ENCODE results near the gene PRL. TPM values are rescaled to one million over a fixed set of nuclear protein-coding genes. Genes with fewer than 3 reads are reported as not detected.

Gene PRL
- total RNA-seq, 1 experiment from 2014 or later = 2.1 TPM

DNA sequence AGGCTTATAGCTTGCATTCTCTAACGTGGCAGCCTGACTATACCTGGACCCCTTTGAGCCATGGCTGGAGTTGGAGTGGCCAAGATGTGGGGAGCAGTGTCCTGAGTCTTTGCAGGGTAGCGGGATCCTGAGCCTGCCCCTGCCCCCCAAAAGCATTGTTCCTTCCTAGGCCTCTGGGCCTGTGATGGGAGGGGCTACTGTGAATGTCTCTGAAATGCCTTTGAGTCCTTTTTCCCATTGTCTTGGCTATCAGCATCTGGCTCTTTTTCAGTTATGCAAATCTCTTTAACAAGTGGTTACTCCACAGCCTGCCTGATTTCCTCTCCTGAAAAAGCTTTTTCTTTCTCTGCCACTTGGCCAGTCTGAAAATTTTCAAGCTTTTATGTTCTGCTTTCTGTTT lies 17.0 kb upstream of the PRL start:
- no peaks in the 10 kb centered on the region for H3K27me3 ChIP-seq
- no peak for DNase-seq
- no peak overlapping the region for H3K27ac ChIP-seq
- H3K36me3 ChIP-seq = no peaks in the 10 kb centered on the region
- no peaks in the 10 kb centered on the region for H3K9me3 ChIP-seq (replicated peaks)
- H3K4me1 ChIP-seq = no peaks in the 10 kb centered on the region
- no peak overlapping the region for H3K4me3 ChIP-seq

DNA sequence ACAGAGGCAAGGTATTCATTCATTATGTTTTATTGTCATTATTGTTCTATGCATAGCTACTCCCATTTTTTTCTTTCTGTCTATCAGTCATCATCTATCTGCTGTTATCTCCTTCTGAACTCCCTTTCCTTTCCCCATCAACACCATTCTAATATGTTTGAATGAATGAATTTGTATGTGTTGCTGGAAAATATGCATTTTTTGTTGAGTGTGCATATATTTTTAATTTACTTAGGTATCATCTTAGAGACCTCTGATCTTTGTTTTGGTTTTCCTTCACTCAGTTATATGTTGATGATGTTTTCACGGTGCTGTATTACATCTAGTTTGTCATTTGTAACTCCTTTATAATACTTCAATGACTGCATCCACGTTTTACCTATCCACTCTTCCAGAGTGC lies 12.1 kb upstream of the PRL start:
- Histone ChIP-seq H3K4me1 (peaks cover 6% of the 10 kb centered on the region), H3K9me3 (replicated peaks) (no peaks in the 10 kb centered on the region), H3K36me3 (no peaks in the 10 kb centered on the region), H3K27ac (no peak overlapping the region), H3K27me3 (no peaks in the 10 kb centered on the region), H3K4me3 (no peak overlapping the region)
- no peak for DNase-seq

DNA sequence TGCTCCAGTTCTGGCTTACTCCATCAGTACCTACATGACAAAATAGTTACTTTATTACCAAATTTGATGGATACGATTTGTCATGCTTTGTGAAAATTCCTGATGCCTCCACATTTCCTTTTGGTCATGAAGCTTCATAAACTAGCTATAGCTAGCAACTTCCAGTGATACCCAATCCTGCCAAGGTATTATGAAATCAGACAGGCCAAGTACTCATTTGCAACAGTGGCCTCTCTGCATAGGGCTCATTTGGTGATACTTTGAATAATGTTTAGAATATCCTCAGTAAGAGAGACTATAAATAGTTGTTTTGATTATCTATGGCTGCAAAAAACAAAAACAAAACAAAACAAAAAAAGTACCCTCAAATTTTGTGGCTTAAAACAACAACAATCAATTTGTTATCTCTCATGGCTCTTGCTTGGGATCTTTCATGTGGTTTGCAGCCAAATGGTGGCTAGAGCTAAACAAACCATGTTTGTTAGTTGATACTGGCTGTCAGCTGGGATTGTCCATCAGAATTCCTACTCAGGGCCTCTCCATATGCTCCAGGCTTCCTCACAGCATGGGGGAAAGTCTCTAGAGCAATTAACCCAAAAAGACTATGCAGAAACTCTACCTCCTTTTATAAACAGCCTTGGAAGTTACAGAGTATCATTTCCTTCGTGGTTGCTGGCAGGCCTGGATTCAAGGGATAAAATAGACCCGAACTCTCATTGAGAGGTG lies 10.1 kb upstream of the PRL start:
- no peak overlapping the region for H3K27ac ChIP-seq
- H3K36me3 ChIP-seq = no peaks in the 10 kb centered on the region
- no peaks in the 10 kb centered on the region for H3K27me3 ChIP-seq
- H3K4me1 ChIP-seq = peaks cover 6% of the 10 kb centered on the region
- H3K9me3 ChIP-seq (replicated peaks) = no peaks in the 10 kb centered on the region
- H3K4me3 ChIP-seq = no peak overlapping the region
- peak; percentile 81 to 89 for DNase-seq

DNA sequence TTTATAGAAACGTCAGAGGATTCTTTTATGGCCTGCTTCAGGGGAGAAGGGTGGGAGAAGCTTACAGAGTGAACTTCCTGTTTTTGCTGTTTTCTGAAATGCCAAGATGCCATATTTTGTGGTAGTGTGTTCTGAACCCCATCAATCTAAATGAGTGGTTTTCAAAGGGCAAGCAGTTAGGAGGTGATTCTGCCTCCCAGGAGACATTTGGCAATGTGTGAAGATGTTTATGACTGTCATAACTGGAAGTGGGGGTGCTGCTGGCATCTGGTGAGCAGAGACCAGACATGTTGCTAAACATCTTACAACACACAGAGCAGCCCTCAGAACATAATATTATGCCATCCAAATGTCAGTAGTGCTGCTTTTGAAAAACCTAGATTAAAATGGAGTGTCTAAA lies 6.0 kb upstream of the PRL start:
- DNase-seq = no peak

DNA sequence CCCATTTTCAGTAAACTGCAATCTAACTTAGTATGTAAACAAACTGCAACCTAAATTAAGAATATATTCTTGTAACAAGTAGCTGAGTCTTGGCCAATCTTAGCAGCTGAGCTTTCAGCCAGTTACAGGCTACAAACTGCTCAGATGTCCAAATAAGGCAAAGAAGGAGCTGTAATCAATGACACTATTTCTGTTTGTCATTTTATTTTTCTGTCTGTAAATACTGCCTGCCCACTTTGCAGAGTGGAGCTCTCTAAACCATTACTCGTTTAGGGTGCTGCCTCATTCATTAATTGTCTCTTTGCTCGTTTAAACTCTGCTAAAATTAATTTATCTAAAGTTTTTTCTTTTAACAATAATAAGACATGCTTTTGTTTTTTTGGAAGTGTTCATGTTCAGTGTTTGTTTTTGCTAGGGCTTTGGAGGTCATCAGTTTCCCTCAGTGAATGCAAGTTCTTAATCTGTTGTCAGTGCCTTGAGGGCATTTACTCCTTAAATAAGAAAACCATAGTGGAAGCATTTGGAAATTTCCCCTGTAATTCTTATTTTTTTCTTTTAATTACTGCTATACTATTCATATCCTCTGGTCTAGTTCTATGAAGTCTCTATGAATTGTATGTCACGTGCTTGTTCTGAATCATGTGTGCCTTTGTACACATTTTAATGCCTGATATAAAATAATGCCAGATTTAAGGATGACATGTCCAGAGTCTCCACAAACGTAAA lies 3.6 kb upstream of the PRL start:
- H3K27ac ChIP-seq = no peak overlapping the region

More for the DNA sequence above, 6.0 kb upstream of the PRL start:
- Histone ChIP-seq H3K36me3 (no peaks in the 10 kb centered on the region), H3K4me1 (peaks cover 6% of the 10 kb centered on the region), H3K27ac (no peak overlapping the region), H3K4me3 (no peak overlapping the region), H3K27me3 (no peaks in the 10 kb centered on the region), H3K9me3 (replicated peaks) (no peaks in the 10 kb centered on the region)

DNA sequence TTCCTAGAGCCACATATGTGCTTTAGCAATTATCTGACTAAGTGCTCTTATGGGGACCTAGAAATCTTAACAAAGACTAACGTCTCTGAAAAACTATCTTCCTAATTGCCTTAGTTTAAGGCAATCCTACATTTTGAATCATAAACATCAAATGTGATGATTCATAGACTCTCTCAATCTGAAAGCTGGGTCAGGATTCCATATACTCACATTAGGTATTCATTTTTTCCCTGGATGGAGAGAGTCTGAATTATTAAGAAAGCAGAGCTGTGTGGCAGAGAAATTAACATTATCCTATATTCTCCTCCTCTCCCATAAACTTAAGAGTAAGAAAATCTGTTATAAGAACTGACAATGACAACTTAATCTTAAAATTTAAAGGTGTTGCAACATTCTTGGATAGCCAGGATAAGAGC lies 1.6 kb upstream of the PRL start:
- Histone ChIP-seq H3K27me3 (no peaks in the 10 kb centered on the region), H3K4me1 (no peaks in the 10 kb centered on the region), H3K9me3 (replicated peaks) (no peaks in the 10 kb centered on the region), H3K4me3 (no peak overlapping the region), H3K27ac (no peak overlapping the region), H3K36me3 (no peaks in the 10 kb centered on the region)
- DNase-seq = no peak

More for the DNA sequence above, 3.6 kb upstream of the PRL start:
- no peak overlapping the region for H3K4me3 ChIP-seq
- no peaks in the 10 kb centered on the region for H3K36me3 ChIP-seq
- H3K4me1 ChIP-seq = no peaks in the 10 kb centered on the region
- no peaks in the 10 kb centered on the region for H3K27me3 ChIP-seq
- no peaks in the 10 kb centered on the region for H3K9me3 ChIP-seq (replicated peaks)
- DNase-seq = no peak

DNA sequence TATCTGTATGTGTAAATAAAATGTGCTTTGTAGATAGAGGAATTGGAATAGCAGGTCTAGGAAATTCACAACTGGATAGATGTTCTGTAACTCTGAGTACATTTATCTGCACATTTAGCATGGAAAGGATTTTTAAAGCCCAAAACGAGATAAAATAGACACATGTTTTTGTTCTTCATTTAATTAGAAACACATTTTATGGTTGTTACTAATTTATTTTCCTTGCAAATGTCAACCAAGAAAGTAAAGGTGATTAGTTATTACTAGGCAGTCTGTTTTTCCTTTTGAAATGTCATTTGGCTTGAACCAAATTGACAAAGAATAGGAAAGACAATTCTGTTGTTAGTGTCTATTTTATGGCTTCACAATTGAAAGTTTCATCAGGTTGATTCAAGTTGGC lies 769 bp downstream of the PRL start:
- no peaks in the 10 kb centered on the region for H3K36me3 ChIP-seq
- H3K27ac ChIP-seq = no peak overlapping the region
- no peaks in the 10 kb centered on the region for H3K4me1 ChIP-seq
- H3K27me3 ChIP-seq = no peaks in the 10 kb centered on the region
- no peak overlapping the region for H3K4me3 ChIP-seq
- H3K9me3 ChIP-seq (replicated peaks) = no peaks in the 10 kb centered on the region
- no peak for DNase-seq

DNA sequence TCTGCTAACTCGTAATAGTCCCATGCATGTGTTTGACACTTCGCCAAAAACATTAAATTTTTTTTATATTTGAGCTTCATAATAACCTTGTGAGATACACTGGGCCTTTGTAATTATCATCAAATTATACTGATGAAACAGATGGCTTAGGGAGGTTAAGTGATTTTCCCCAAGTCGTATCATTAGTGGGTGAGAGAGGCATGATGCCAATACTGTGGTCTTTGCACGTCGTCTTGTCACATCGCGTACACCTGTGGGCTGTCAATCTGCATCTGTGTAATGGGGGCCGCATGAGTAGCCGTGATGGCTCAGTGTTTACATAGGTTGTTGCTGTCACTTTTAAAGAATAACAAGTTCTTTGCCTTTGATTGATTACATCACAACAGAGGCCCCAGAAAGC lies 1.7 kb downstream of the PRL start:
- Histone ChIP-seq H3K9me3 (replicated peaks) (no peaks in the 10 kb centered on the region), H3K36me3 (no peaks in the 10 kb centered on the region), H3K4me1 (no peaks in the 10 kb centered on the region), H3K27ac (peak overlapping the region; percentile 7; the same call in 1 of the 2 replicates), H3K27me3 (no peaks in the 10 kb centered on the region), H3K4me3 (peak overlapping the region; percentile 22)
- DNase-seq = peak; percentile 65 to 79

DNA sequence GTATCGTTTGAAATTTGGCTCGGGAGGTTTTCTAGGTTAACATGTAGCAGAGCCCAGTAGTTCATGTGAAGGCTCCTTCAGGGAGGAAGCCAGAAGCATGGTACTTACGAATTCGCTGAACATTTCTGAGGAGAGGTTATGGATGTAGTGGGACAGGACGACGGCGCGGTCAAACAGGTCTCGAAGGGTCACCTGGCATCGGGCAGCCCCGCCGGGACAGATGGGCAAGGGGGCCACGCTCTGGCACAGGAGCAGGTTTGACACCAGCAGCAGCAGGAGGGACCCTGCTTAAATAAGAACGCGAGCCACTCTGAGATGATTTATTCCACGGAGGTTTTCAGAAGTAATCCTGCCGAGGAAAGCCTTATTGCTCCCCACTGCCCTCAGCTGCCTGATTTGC lies 2.5 kb downstream of the PRL start:
- Histone ChIP-seq H3K4me1 (no peaks in the 10 kb centered on the region), H3K9me3 (replicated peaks) (no peaks in the 10 kb centered on the region), H3K4me3 (peak overlapping the region; percentile 22), H3K36me3 (no peaks in the 10 kb centered on the region), H3K27me3 (no peaks in the 10 kb centered on the region), H3K27ac (peak overlapping the region; percentile 7; the same call in 1 of the 2 replicates)
- peak in 1 of 2 experiments; percentile 17 for DNase-seq

DNA sequence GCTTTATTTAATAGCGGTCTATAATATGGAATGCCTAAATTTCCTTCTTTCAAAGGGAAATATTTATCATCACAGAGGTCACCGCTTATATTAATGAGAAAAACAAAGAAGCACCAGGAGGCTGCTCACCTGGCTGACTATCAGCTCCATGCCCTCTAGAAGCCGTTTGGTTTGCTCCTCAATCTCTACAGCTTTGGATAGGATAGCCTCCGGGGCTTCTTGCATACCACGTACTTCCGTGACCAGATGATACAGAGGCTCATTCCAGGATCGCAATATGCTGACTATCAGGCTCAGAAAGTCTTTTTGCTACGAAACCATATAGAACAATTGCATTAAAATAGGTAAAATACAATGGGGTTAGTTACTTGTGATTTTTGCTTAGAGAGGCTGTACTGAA lies 6.8 kb downstream of the PRL start:
- H3K4me3 ChIP-seq = no peak overlapping the region
- no peak for DNase-seq
- no peaks in the 10 kb centered on the region for H3K36me3 ChIP-seq
- no peaks in the 10 kb centered on the region for H3K27me3 ChIP-seq
- no peak overlapping the region for H3K27ac ChIP-seq
- H3K9me3 ChIP-seq (replicated peaks) = no peaks in the 10 kb centered on the region
- H3K4me1 ChIP-seq = no peaks in the 10 kb centered on the region

DNA sequence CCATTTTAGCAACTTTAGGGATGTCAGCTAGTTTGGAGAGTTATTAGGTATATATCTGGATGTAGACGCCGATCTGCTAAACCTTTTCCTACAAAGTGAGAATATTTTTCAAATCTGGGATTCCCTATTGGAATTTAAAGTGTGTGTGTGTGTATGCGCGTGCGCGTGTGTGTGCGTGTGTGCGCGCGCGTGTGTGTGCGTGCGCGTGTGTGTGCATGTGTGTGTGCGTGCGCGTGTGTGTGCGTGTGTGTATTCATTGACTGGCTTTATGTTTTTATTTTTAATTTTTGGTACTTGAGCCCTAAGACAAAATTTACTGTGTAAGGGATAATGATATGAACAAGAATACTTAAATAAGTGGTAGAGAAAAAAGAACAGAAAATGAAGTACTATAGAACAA lies 8.1 kb downstream of the PRL start:
- DNase-seq = no peak
- Histone ChIP-seq H3K4me3 (no peak overlapping the region), H3K9me3 (replicated peaks) (no peaks in the 10 kb centered on the region)

DNA sequence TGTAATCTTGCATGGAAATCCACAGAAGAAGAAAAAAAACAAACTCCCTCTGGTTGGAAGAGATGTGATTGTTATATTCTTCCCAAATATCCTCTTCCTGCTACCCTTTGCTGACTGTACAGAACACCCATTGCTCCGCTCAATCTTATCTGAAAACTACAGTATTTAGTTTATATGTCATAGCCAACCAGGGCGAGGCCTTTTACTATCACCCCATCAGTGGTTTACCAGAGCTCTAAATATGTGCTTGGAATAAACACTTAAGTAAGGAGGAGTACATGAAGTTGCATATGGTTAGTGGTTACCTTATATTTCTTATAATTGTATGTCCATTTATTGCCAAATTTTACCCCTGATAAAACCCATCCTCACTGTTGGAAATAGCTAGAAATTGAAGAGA lies 12.2 kb downstream of the PRL start:
- H3K27ac ChIP-seq = no peak overlapping the region

More for the DNA sequence above, 8.1 kb downstream of the PRL start:
- no peaks in the 10 kb centered on the region for H3K27me3 ChIP-seq
- H3K27ac ChIP-seq = no peak overlapping the region
- no peaks in the 10 kb centered on the region for H3K36me3 ChIP-seq
- no peaks in the 10 kb centered on the region for H3K4me1 ChIP-seq

DNA sequence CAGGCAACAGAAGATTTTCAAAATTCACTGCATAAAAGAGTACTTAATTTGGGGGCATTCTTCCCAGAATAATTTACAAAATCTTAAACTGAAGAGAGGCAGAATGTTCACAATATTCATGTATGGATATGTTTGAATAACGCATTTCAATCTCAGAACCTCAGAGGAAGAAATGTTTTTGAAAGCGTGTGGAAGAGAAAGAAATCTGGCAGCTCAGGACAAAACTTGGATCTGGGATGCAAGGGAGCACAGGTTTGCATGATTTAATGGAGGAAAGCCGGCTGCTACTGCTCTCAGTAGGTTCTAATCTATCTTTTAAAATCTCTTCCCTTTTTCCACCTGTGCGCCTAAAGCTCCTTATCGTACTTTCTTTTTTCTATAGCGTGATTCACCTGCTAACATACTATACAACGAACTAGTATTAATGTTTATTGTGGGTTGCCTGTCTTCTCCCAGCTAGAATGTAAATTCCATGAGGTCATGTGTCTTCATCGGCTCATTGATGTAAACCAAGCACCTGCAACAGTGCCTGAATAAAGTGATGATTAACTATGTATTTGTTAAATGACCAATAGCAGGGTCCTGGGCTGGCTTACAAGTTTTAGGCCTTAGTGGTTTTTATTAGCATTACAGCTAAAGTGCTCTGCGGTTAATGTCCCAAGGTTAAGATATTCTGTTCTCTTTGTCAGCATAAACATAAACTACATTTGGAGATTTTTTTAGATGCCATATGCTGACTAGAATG lies 15.3 kb downstream of the PRL start:
- no peaks in the 10 kb centered on the region for H3K4me1 ChIP-seq
- DNase-seq = no peak
- H3K36me3 ChIP-seq = no peaks in the 10 kb centered on the region
- H3K27ac ChIP-seq = no peak overlapping the region
- H3K4me3 ChIP-seq = no peak overlapping the region
- H3K9me3 ChIP-seq (replicated peaks) = no peaks in the 10 kb centered on the region
- no peaks in the 10 kb centered on the region for H3K27me3 ChIP-seq

More for the DNA sequence above, 12.2 kb downstream of the PRL start:
- Histone ChIP-seq H3K4me1 (no peaks in the 10 kb centered on the region), H3K9me3 (replicated peaks) (no peaks in the 10 kb centered on the region), H3K4me3 (no peak overlapping the region), H3K36me3 (no peaks in the 10 kb centered on the region), H3K27me3 (no peaks in the 10 kb centered on the region)
- no peak for DNase-seq

DNA sequence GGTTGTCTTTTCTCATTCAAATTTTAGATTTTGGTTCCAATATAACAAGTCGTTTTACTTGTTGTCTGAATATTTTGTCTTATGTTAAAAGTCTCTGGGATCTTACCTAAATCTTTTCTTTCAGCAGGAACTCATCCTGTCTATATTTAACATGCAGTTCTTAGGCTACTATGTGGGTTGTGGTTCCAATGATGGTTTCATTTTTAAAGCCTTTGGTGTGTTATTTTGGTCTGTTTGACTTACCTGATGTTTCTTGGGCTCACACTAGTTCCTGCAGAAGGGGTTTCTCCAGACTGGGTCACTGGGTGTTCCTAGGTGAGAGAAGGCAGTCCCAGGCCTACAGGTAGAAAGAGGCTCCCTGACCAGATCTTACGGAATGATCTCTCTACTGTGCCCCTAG lies 17.4 kb downstream of the PRL start:
- no peaks in the 10 kb centered on the region for H3K36me3 ChIP-seq
- H3K27ac ChIP-seq = no peak overlapping the region
- no peaks in the 10 kb centered on the region for H3K9me3 ChIP-seq (replicated peaks)
- no peak for DNase-seq
- H3K4me3 ChIP-seq = no peak overlapping the region
- no peaks in the 10 kb centered on the region for H3K4me1 ChIP-seq
- H3K27me3 ChIP-seq = no peaks in the 10 kb centered on the region

DNA sequence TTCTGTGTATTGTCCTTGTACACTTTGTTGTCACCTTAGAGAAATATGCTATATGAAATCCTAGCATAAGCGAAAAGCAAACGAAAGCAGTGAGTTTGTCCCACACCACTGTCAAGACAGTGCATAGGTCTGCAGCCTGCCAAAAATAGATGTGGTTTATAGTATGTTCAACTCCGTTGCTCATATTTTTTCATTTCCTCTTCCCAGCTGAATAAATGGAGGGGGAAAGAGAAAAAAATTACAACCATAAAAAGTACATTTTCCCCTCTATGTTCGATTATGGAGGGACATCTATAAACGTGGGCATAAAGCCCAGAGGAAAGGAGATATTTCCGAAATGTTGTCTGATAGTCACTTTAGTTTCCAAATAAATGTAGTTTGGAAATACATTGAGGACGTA lies 25.8 kb downstream of the PRL start:
- DNase-seq = no peak
- H3K27ac ChIP-seq = no peak overlapping the region
- no peaks in the 10 kb centered on the region for H3K27me3 ChIP-seq
- H3K9me3 ChIP-seq (replicated peaks) = no peaks in the 10 kb centered on the region
- H3K4me1 ChIP-seq = no peaks in the 10 kb centered on the region
- H3K36me3 ChIP-seq = no peaks in the 10 kb centered on the region
- H3K4me3 ChIP-seq = no peak overlapping the region
